Stomach (tissue), 9 donors: ENCODE data around the gene DLG2. TPM values are rescaled to one million over a fixed set of nuclear protein-coding genes. Genes with fewer than 3 reads are reported as not detected.

ENCODE experiments used
- DNase-seq, 2 donors: peaks; one replicate each; pipeline versions ENCODE4 v3.0.0 to v3.0.0-alpha.2; 2013 to 2019
- H3K27ac ChIP-seq, 5 donors: fragments of 200-600 bp in 4 of 5; sonication (generic) in 4 of 5; one replicate each; pipeline ENCODE4 v1.5.1; 2013 to 2019; ENCODE audit warnings: mild to moderate bottlenecking in 1 of 5, moderate library complexity in 1 of 5
- H3K27me3 ChIP-seq, 3 donors: fragments of 200-600 bp; sonication (generic); one replicate each; pipeline ENCODE4 v1.5.1; 2017 to 2019; ENCODE audit warnings: mixed run types in 1 of 3
- H3K36me3 ChIP-seq, 4 donors: fragments of 200-600 bp; sonication (generic); 1 replicate in 3 of 4; 2 replicates in 1 of 4; pipeline ENCODE4 v1.5.1; 2016 to 2019
- H3K4me1 ChIP-seq, 4 donors: fragments of 200-600 bp; sonication (generic); one replicate each; pipeline ENCODE4 v1.5.1; 2016 to 2019
- H3K4me3 ChIP-seq, 4 donors: fragments of 200-600 bp; sonication (generic) in 3 of 4; one replicate each; pipeline ENCODE4 v1.5.1; 2016 to 2019; ENCODE audit warnings: mild to moderate bottlenecking in 1 of 4
- H3K9me3 ChIP-seq, 4 donors: fragments of 200-600 bp; sonication (generic); one replicate each; pipeline ENCODE4 v1.5.1; 2016 to 2019
- EP300 ChIP-seq: sonication (generic); formaldehyde crosslinking; IDR thresholded peaks from one replicate; pipeline ENCODE4 v1.6.1; 2017; ENCODE audit warnings: antibody characterized with exemption
- POLR2A ChIP-seq, 4 donors: fragments of 450-650 bp; IDR thresholded peaks; one replicate each; pipeline ENCODE4 v1.6.1; 2016; ENCODE audit warnings: antibody characterized with exemption in 4 of 4, control low read depth in 2 of 4, mild to moderate bottlenecking in 1 of 4, moderate library complexity in 1 of 4
- POLR2AphosphoS5 ChIP-seq, 3 donors: sonication (generic); formaldehyde crosslinking; IDR thresholded peaks; one replicate each; pipeline ENCODE4 v1.6.1; 2016; ENCODE audit warnings: antibody characterized with exemption in 3 of 3
- WGBS, 5 donors: extraction: QIAGEN DNeasy Blood & Tissue Kit in 3 of 5; methylation state at CpG; one replicate each; pipeline versions ENCODE4 v1.1.5 to v1.1.7; 2013 to 2018; 5-methylcytosine and 5-hydroxymethylcytosine counted together
- intact Hi-C: fragments of 100-400 bp; cut with DNase I; formaldehyde crosslinking; loops from one replicate; pipeline ENCODE4 v1.15.1; 2023; ENCODE audit warnings: low total_unique reads
- polyA plus RNA-seq, 3 donors: library from polyadenylated mRNA; stranded (reverse); fragments of 200-250 nt; gene quantifications; one replicate each; pipeline ENCODE4 v1.2.3, GENCODE V29; 2013
- total RNA-seq, 5 donors: library from RNA; depleted of rRNA; stranded (reverse); fragments of >200 nt; gene quantifications; one replicate each; pipeline versions ENCODE4 v1.1.0 to v1.2.3, GENCODE V29; 2014 to 2016
- TF ChIP-seq, protein P1 (sequence below), 7 experiments: fragments of 450-650 bp in 4 of 7; fragments of 200-600 bp in 3 of 7; sonication (generic) in 3 of 7; IDR thresholded peaks; one replicate each; pipeline ENCODE4 v1.5.1; 2016 to 2019; ENCODE audit warnings: antibody characterized with exemption in 7 of 7, control low read depth in 2 of 7, mild to moderate bottlenecking in 1 of 7
- donor health status: healthy with polysubstance abuse.
- donor health status: Bipolar disorder and iron deficiency.
- donor health status: healthy.

DLG2 gene
- total and polyA plus RNA-seq, 8 donors = 1.3 to 19.1 (median 3.5) TPM

DNA sequence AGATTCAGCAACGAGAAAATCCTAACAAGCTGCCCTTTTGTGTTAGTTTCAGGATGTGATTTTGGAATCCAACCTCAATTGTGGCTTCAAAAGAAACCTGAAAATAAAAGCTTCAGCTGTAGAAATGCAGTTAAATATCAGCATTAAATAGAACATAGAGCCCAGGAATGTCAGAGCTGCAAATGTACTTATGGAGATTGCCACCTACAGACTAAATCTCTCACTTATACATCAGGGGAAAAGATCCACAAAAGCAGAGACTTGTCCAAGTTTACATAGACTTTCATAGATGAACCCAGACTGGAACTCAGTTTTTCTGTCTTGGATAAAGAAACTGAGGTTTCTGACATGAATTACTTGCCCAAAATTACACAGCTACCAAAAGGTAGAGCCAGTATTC is 446.6 kb downstream of the DLG2 start:
- Histone ChIP-seq H3K9me3 (peaks cover 0 to 12% (median 10%) of the 10 kb centered on the region in 4 donors), H3K27ac (no peak overlapping the region), H3K27me3 (no peaks in the 10 kb centered on the region), H3K4me3 (no peak overlapping the region), H3K36me3 (no peaks in the 10 kb centered on the region), H3K4me1 (no peaks in the 10 kb centered on the region)
- DNase-seq = no peak
- intact Hi-C loops = no loop called here
- TF ChIP-seq POLR2A (IDR thresholded peaks at IDR 0.05) (no peak), EP300 (no peak), POLR2AphosphoS5 (IDR thresholded peaks at IDR 0.05) (no peak)
- TF ChIP-seq, protein P1, sequence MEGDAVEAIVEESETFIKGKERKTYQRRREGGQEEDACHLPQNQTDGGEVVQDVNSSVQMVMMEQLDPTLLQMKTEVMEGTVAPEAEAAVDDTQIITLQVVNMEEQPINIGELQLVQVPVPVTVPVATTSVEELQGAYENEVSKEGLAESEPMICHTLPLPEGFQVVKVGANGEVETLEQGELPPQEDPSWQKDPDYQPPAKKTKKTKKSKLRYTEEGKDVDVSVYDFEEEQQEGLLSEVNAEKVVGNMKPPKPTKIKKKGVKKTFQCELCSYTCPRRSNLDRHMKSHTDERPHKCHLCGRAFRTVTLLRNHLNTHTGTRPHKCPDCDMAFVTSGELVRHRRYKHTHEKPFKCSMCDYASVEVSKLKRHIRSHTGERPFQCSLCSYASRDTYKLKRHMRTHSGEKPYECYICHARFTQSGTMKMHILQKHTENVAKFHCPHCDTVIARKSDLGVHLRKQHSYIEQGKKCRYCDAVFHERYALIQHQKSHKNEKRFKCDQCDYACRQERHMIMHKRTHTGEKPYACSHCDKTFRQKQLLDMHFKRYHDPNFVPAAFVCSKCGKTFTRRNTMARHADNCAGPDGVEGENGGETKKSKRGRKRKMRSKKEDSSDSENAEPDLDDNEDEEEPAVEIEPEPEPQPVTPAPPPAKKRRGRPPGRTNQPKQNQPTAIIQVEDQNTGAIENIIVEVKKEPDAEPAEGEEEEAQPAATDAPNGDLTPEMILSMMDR (IDR thresholded peaks at IDR 0.05) = no peak
- 21 to 46% (median 41%) methylated on average over 1 of the region's 1 CpG for whole genome bisulfite sequencing, 5 donors

DNA sequence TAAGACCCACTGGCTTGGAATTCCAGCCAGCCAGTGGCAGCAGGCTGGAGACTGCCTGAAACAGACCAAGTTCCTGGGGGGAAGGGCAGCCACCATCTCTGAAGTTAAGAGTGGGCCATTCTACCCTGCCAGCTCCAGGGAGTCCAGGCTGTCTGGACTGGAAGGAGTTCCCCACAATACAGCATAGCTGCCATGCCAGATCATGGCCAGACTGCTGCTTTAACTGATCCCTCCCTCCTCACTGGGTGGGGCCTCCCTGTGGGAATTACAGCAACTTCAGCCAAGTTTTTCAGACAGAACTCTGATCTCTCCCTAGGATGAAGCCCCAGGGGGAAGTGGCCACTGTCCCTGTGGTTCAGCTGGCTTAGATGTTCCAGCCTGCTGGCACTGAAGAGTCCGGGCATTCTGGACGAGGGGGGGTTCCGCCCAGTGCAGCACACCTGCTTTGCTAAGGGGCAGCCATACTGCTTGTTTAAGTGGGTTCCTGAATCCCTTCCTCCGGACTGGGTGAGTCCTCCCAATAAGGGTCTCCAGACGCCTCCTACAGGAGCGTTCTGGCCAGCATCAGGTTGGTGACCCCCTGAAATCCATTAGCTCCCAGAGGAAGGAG is 455.4 kb downstream of the DLG2 start:
- Histone ChIP-seq H3K4me3 (no peak overlapping the region), H3K27me3 (no peaks in the 10 kb centered on the region), H3K9me3 (peaks cover 0 to 37% (median 27%) of the 10 kb centered on the region in 4 donors), H3K4me1 (no peaks in the 10 kb centered on the region), H3K27ac (no peak overlapping the region), H3K36me3 (no peaks in the 10 kb centered on the region)
- intact Hi-C loops = no loop called here
- WGBS, 5 donors = 76 to 93% (median 89%) methylated on average over 5 to 6 of the region's 6 CpGs
- TF ChIP-seq POLR2A (IDR thresholded peaks at IDR 0.05) = no peak
- no peak for TF ChIP-seq POLR2AphosphoS5 (IDR thresholded peaks at IDR 0.05)
- no peak for DNase-seq

DNA sequence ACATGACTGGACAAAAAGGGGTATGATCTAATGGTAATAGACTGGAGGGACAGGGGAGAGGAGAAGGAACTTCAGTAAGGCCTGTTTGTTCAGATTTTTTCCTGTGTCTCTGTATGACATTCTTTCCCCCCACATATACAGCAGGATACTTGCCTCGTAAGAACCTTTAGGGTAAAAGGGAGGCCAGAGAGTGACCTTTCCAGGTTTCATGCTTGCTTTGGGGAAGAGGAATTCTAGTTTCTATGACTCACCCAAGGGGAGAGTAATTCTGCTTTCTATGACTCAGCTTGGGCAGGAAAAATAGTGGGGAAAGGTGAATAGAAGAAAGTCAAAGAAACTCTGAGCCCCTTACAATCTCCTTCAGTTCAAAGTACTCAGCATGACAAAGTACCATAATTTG is 457.0 kb downstream of the DLG2 start:
- no peak overlapping the region for H3K27ac ChIP-seq
- DNase-seq = peak in 1 of 2 donors; percentile 1
- H3K4me3 ChIP-seq = no peak overlapping the region
- intact Hi-C loops = no loop called here
- H3K27me3 ChIP-seq = no peaks in the 10 kb centered on the region
- 24 to 67% (median 46%) methylated on average over 1 of the region's 1 CpG for WGBS, 5 donors
- TF ChIP-seq, protein P1 (IDR thresholded peaks at IDR 0.05) = no peak
- TF ChIP-seq POLR2A (IDR thresholded peaks at IDR 0.05) (no peak), EP300 (no peak), POLR2AphosphoS5 (IDR thresholded peaks at IDR 0.05) (no peak)
- H3K4me1 ChIP-seq = no peaks in the 10 kb centered on the region
- H3K9me3 ChIP-seq = peaks cover 0 to 24% (median 18%) of the 10 kb centered on the region in 4 donors
- H3K36me3 ChIP-seq = no peaks in the 10 kb centered on the region

DNA sequence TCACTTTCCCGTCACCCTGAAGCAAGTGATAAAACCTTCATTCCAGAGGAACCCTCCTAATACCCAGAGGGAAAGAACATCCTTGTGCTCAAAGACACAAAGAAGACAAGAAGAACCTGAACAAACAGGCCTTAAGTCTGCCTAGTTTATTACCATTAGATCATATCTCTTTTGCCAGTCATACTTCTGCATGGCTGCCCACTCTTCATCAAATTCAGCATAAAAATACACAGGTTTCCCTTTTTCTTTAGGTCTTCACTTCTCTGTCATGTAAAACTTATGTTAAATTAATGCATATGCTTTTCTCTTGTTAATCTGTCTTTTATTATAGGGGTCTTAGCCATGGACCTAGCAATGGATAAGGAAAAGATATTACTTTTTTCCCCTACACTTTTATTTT is 459.7 kb downstream of the DLG2 start:
- H3K36me3 ChIP-seq = no peaks in the 10 kb centered on the region
- H3K27me3 ChIP-seq = no peaks in the 10 kb centered on the region
- TF ChIP-seq EP300 (no peak), POLR2A (IDR thresholded peaks at IDR 0.05) (no peak), POLR2AphosphoS5 (IDR thresholded peaks at IDR 0.05) (no peak)
- TF ChIP-seq, protein P1 (IDR thresholded peaks at IDR 0.05) = no peak
- peaks cover 0 to 16% (median 12%) of the 10 kb centered on the region in 4 donors for H3K9me3 ChIP-seq
- intact Hi-C loops = no loop called here
- H3K4me1 ChIP-seq = no peaks in the 10 kb centered on the region
- no peak for DNase-seq
- H3K27ac ChIP-seq = no peak overlapping the region
- no peak overlapping the region for H3K4me3 ChIP-seq
- 71 to 87% (median 86%) methylated on average over 1 of the region's 1 CpG for WGBS, 5 donors

DNA sequence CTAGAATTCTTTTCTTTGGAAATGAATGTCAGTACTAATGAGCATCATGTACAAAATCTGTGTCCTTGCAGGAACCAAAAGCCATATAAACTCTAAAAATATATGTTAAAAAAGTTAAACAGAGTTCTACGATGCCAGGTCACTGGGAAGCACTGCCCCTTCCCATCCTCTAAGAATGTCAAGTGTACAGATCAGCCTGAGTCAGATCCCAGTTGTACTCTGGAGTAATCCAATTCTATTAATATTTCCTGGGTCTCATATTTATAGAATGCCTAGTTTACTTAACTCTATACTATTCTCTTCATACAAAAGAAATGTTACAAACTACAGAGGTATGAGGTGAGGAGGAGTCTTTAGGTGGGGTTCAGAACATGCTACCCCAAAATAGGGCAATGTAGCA is 460.1 kb downstream of the DLG2 start:
- H3K4me1 ChIP-seq = no peaks in the 10 kb centered on the region
- 70 to 84% (median 79%) methylated on average over 1 of the region's 1 CpG for WGBS, 5 donors
- peaks cover 0 to 12% (median 9%) of the 10 kb centered on the region in 4 donors for H3K9me3 ChIP-seq
- DNase-seq = no peak
- no peak overlapping the region for H3K27ac ChIP-seq
- no peak overlapping the region for H3K4me3 ChIP-seq
- TF ChIP-seq POLR2AphosphoS5 (IDR thresholded peaks at IDR 0.05) (no peak), EP300 (no peak), POLR2A (IDR thresholded peaks at IDR 0.05) (no peak)
- TF ChIP-seq, protein P1 (IDR thresholded peaks at IDR 0.05) = no peak
- intact Hi-C loops = no loop called here
- no peaks in the 10 kb centered on the region for H3K27me3 ChIP-seq
- H3K36me3 ChIP-seq = no peaks in the 10 kb centered on the region
